HG03196 (cell line): ENCODE measurements around the gene LDHD.
"Not testable (repeated sequence)": the region's sequence is repeated elsewhere in the genome, so short reads cannot be mapped to it uniquely, and the experiment has no call there.

Source experiments
- ATAC-seq: cut with Tn5 transposase; IDR thresholded peaks from one replicate; pipeline ENCODE4 v1.9.1; 2021; ENCODE audit not compliant: unreplicated experiment

LDHD gene

GRCh38 chr16:75116081-75116910 lies at the start of gene LDHD:
Gene LDHD (minus strand): TSS chr16:75116780. CDS start chr16:75116720, 60 bp downstream.
- no peak for ATAC-seq

GRCh38 chr16:75160386-75160785 lies 43.8 kb upstream of the LDHD start:
- no peak for ATAC-seq

- ATAC-seq = no peak
Measured at GRCh38 chr16:75152635-75153034, 36.1 kb upstream of the LDHD start.

GRCh38 chr16:75151798-75152197 lies 35.2 kb upstream of the LDHD start:
- ATAC-seq = no peak

GRCh38 chr16:75148311-75149195 lies 32.0 kb upstream of the LDHD start, which contains the start of gene ZFP1:
Gene ZFP1 (plus strand): TSS chr16:75148524. CDS start chr16:75152952, 4,428 bp downstream.
- ATAC-seq = peak; percentile 80

GRCh38 chr16:75147968-75148310 lies 31.4 kb upstream of the LDHD start:
- ATAC-seq = no peak

- no peak for ATAC-seq
Measured at GRCh38 chr16:75143941-75144340, 27.4 kb upstream of the LDHD start.

GRCh38 chr16:75139498-75139897 lies 22.9 kb upstream of the LDHD start:
- no peak for ATAC-seq

- no peak for ATAC-seq
Measured at GRCh38 chr16:75138636-75139035, 22.1 kb upstream of the LDHD start.

- ATAC-seq = no peak
Measured at GRCh38 chr16:75138233-75138632, 21.7 kb upstream of the LDHD start.

GRCh38 chr16:75131081-75131480 lies 14.5 kb upstream of the LDHD start:
- ATAC-seq = no peak

GRCh38 chr16:75130150-75130771 lies 13.7 kb upstream of the LDHD start:
- ATAC-seq = no peak

GRCh38 chr16:75129421-75130149 lies 13.0 kb upstream of the LDHD start:
- not testable (repeated sequence) for ATAC-seq

- ATAC-seq = no peak
Measured at GRCh38 chr16:75127713-75128415, 11.3 kb upstream of the LDHD start.

- no peak for ATAC-seq
Measured at GRCh38 chr16:75122609-75123008, 6.0 kb upstream of the LDHD start.

- ATAC-seq = no peak
Measured at GRCh38 chr16:75121949-75122568, 5.5 kb upstream of the LDHD start.

- ATAC-seq = no peak
Measured at GRCh38 chr16:75120253-75120652, 3.7 kb upstream of the LDHD start.

- no peak for ATAC-seq
Measured at GRCh38 chr16:75118943-75119539, 2.5 kb upstream of the LDHD start.

GRCh38 chr16:75116911-75117245 lies 298 bp upstream of the LDHD start:
- no peak for ATAC-seq
